Left cardiac atrium (tissue), 4 donors: Measurements from ENCODE around the gene PLD4. TPM values are rescaled to one million over a fixed set of nuclear protein-coding genes. Genes with fewer than 3 reads are reported as not detected.

Experiments
- ATAC-seq, 2 donors: fragments of 200-7000 bp; cut with Tn5 transposase; one replicate each; pipeline ENCODE4 v1.9.1; 2020; ENCODE audit warnings: mild to moderate bottlenecking in 2 of 2, moderate library complexity in 2 of 2
- DNase-seq: peaks from one replicate; pipeline ENCODE4 v3.0.0-alpha.2; 2020
- intact Hi-C, 2 donors: fragments of 100-400 bp; cut with DNase I; formaldehyde crosslinking; loops; one replicate each; pipeline versions ENCODE4 v1.14.1 to v1.15.1; 2022 to 2023
- total RNA-seq, 2 donors: library from RNA; stranded (reverse); fragmentation: NEBNext Ultra II Directional; extraction: Animal tissue kit (Norgen Biotek cat#: 25700); gene quantifications; one replicate each; pipeline ENCODE4 v1.2.1, GENCODE V29; 2021
- donor health status: DM: no; HTN: yes; CAD: no.
- donor health status: DM: no; HTN: yes; CAD: no; lungs with severe emphysema.
- donor health status: DM: yes; HTN: yes; CAD: no.
- donor health status: Dilated cardiomyopathy.

Gene PLD4
- total RNA-seq, 2 donors from 2014 or later = 0.13 to 0.24 TPM

GRCh38 chr14:104966981-104967385, 42.3 kb downstream of the PLD4 start:
- ATAC-seq (peak in 1 of 2 donors; percentile 14), DNase-seq (peak; percentile 40)
- intact Hi-C loops = no loop called here

GRCh38 chr14:104967386-104968152, 42.9 kb downstream of the PLD4 start:
- peak; percentile 67 to 74 for ATAC-seq
- intact Hi-C loops = no loop called here
- peak; percentile 79 for DNase-seq

- peak; percentile 68 to 70 for ATAC-seq
- DNase-seq = peak; percentile 90
- intact Hi-C loops = no loop called here
Measured at GRCh38 chr14:104968153-104968527, 43.5 kb downstream of the PLD4 start.

- peak; percentile 36 for DNase-seq
- intact Hi-C loops = no loop called here
- no peak for ATAC-seq
Measured at GRCh38 chr14:104968541-104969401, 44.1 kb downstream of the PLD4 start.

GRCh38 chr14:104969741-104970230, 45.1 kb downstream of the PLD4 start:
- DNase-seq (no peak), ATAC-seq (no peak)
- intact Hi-C loops = loop anchor here (5.0 to 10.0 kb wide), 3 partner anchors 37 to 315 kb away; no protein-coding TSS in a partner anchor

- ATAC-seq (peak in 1 of 2 donors; percentile 7), DNase-seq (peak; percentile 85)
- intact Hi-C loops = loop anchor here (5.0 to 10.0 kb wide), 3 partner anchors 38 to 314 kb away; no protein-coding TSS in a partner anchor
Measured at GRCh38 chr14:104970231-104971068, 45.8 kb downstream of the PLD4 start.

GRCh38 chr14:104971447-104972240, 47.0 kb downstream of the PLD4 start:
- intact Hi-C loops = loop anchor here (5.0 to 10.0 kb wide), 3 partner anchors 39 to 313 kb away; no protein-coding TSS in a partner anchor
- DNase-seq = peak; percentile 24

GRCh38 chr14:104972301-104973134, 47.8 kb downstream of the PLD4 start:
- ATAC-seq = peak in 1 of 2 donors; percentile 2
- intact Hi-C loops = loop anchor here (5.0 to 10.0 kb wide), 3 partner anchors 40 to 312 kb away; no protein-coding TSS in a partner anchor
- DNase-seq = peak; percentile 50

More at GRCh38 chr14:104971447-104972240, 47.0 kb downstream of the PLD4 start:
- no peak for ATAC-seq

- DNase-seq (peak; percentile 93), ATAC-seq (peak; percentile 51 to 82)
- intact Hi-C loops = loop anchor here (5.0 to 10.0 kb wide), 3 partner anchors 41 to 312 kb away; no protein-coding TSS in a partner anchor
Measured at GRCh38 chr14:104973135-104973384, 48.4 kb downstream of the PLD4 start.

- ATAC-seq (peak; percentile 6 to 27), DNase-seq (peak; percentile 86)
- intact Hi-C loops = loop anchor here (5.0 to 10.0 kb wide), 3 partner anchors 41 to 311 kb away; no protein-coding TSS in a partner anchor
Measured at GRCh38 chr14:104973385-104974145, 48.9 kb downstream of the PLD4 start.

- intact Hi-C loops = loop anchor here (5.0 to 10.0 kb wide), 3 partner anchors 42 to 311 kb away; no protein-coding TSS in a partner anchor
- ATAC-seq (no peak), DNase-seq (peak; percentile 28)
Measured at GRCh38 chr14:104974146-104974541, 49.5 kb downstream of the PLD4 start.

- intact Hi-C loops = loop anchor here (5.0 to 10.0 kb wide), 3 partner anchors 43 to 310 kb away; no protein-coding TSS in a partner anchor
- DNase-seq (peak; percentile 12), ATAC-seq (no peak)
Measured at GRCh38 chr14:104974665-104975390, 50.1 kb downstream of the PLD4 start.

- DNase-seq = peak; percentile 28
- ATAC-seq = no peak
- intact Hi-C loops = loop anchor here (1.0 to 10.0 kb wide), 5 partner anchors 69 to 309 kb away; no protein-coding TSS in a partner anchor
Measured at GRCh38 chr14:104975481-104976197, 51.0 kb downstream of the PLD4 start.

- peak; percentile 88 for DNase-seq
- intact Hi-C loops = loop anchor here (1.0 to 10.0 kb wide), 5 partner anchors 68 to 308 kb away; no protein-coding TSS in a partner anchor
- ATAC-seq = peak; percentile 34 to 67
Measured at GRCh38 chr14:104976198-104977007, 51.7 kb downstream of the PLD4 start.
